GM19099 (cell line): ENCODE results near the gene TAF6.

ENCODE experiments used
- POLR2A ChIP-seq: IDR thresholded peaks from 3 replicates; pipeline ENCODE4 v1.6.1; 2011; ENCODE audit warnings: low read depth; ENCODE audit not compliant: insufficient read length; ENCODE audit errors: extremely low read depth

The TAF6 gene

GRCh38 chr7:100155553-100156317, 36.6 kb upstream of the TAF6 start:
- TF ChIP-seq POLR2A: no peak

- TF ChIP-seq POLR2A: no peak
Measured at GRCh38 chr7:100154651-100155491, 35.7 kb upstream of the TAF6 start.

GRCh38 chr7:100153708-100154535, 34.8 kb upstream of the TAF6 start:
- no peak for TF ChIP-seq POLR2A

- TF ChIP-seq POLR2A: no peak
Measured at GRCh38 chr7:100152937-100153666, 33.9 kb upstream of the TAF6 start.

GRCh38 chr7:100152404-100152803, 33.2 kb upstream of the TAF6 start:
- TF ChIP-seq POLR2A: no peak

- peak; percentile 89 for TF ChIP-seq POLR2A
Measured at GRCh38 chr7:100148559-100149328, 29.6 kb upstream of the TAF6 start, which contains the start of gene LAMTOR4. Gene LAMTOR4, plus strand, starts transcription at chr7:100148918. Its CDS starts 55 bp downstream, at chr7:100148973.

GRCh38 chr7:100148225-100148558, 29.0 kb upstream of the TAF6 start:
- TF ChIP-seq POLR2A: no peak

- no peak for TF ChIP-seq POLR2A
Measured at GRCh38 chr7:100147278-100147677, 28.1 kb upstream of the TAF6 start.

- no peak for TF ChIP-seq POLR2A
Measured at GRCh38 chr7:100142461-100142860, 23.3 kb upstream of the TAF6 start.

- no peak for TF ChIP-seq POLR2A
Measured at GRCh38 chr7:100141555-100141949, 22.4 kb upstream of the TAF6 start.

GRCh38 chr7:100137851-100138760, 18.9 kb upstream of the TAF6 start:
- no peak for TF ChIP-seq POLR2A

GRCh38 chr7:100132697-100133151, 13.6 kb upstream of the TAF6 start:
- TF ChIP-seq POLR2A: no peak

GRCh38 chr7:100132126-100132525, 13.0 kb upstream of the TAF6 start:
- no peak for TF ChIP-seq POLR2A
